ENCODE data around the gene MON2. TPM values are rescaled to one million over a fixed set of nuclear protein-coding genes. Genes with fewer than 3 reads are reported as not detected.
"Not testable (repeated sequence)": the region's sequence is repeated elsewhere in the genome, so short reads cannot be mapped to it uniquely, and the experiment has no call there.

The MON2 gene
- total RNA-seq, 4 donors from 2014 or later, result 23.5 to 75.8 (median 40.6) TPM

- Histone ChIP-seq H3K27ac (no peak overlapping the region), H3K4me3 (peak overlapping the region; percentile 15 to 49), H3K9me3 (no peaks in the 10 kb centered on the region), H3K36me3 (no peaks in the 10 kb centered on the region), H3K4me1 (peaks cover 0 to 19% (median 10%) of the 10 kb centered on the region in 3 donors), H3K27me3 (peaks cover 43% of the 10 kb centered on the region)
- TF ChIP-seq POLR2AphosphoS5 (IDR thresholded peaks at IDR 0.05) (no peak), EP300 (IDR thresholded peaks at IDR 0.05) (no peak), CTCF (IDR thresholded peaks at IDR 0.05) (peak in 3 of 4 experiments; percentile 15 to 52 (median 27)), POLR2A (IDR thresholded peaks at IDR 0.05) (no peak)
- 7% methylated on average over 3 of the region's 29 CpGs; no CpG with 5 or more reads in 1 of the 2 donors for WGBS, 2 donors (ENCODE audit: low coverage in 1 of 2)
- peak; percentile 39 for ATAC-seq
Measured at GRCh38 chr12:62435303-62436163, 31.1 kb upstream of the MON2 start.

GRCh38 chr12:62436164-62436503 lies 30.5 kb upstream of the MON2 start:
- no peak for ATAC-seq
- H3K4me3 ChIP-seq, result peak overlapping the region in 1 of 2 donors; percentile 49

GRCh38 chr12:62438098-62438692 lies 28.4 kb upstream of the MON2 start:
- Histone ChIP-seq H3K36me3 (no peaks in the 10 kb centered on the region), H3K27me3 (peaks cover 26% of the 10 kb centered on the region), H3K27ac (no peak overlapping the region), H3K9me3 (peaks cover 0 to 25% (median 0%) of the 10 kb centered on the region in 3 donors), H3K4me3 (no peak overlapping the region), H3K4me1 (peaks cover 0 to 19% (median 10%) of the 10 kb centered on the region in 3 donors)
- TF ChIP-seq CTCF (IDR thresholded peaks at IDR 0.05) (peak; percentile 51 to 76 (median 72)), EP300 (IDR thresholded peaks at IDR 0.05) (no peak), POLR2AphosphoS5 (IDR thresholded peaks at IDR 0.05) (no peak), POLR2A (IDR thresholded peaks at IDR 0.05) (no peak)
- 2 to 18% methylated on average over 6 of the region's 6 CpGs for WGBS, 2 donors (ENCODE audit: low coverage in 1 of 2)
- ATAC-seq, result peak; percentile 43

More at GRCh38 chr12:62436164-62436503, 30.5 kb upstream of the MON2 start:
- no peak for TF ChIP-seq EP300 (IDR thresholded peaks at IDR 0.05)
- TF ChIP-seq POLR2AphosphoS5 (IDR thresholded peaks at IDR 0.05), result no peak
- no peak for TF ChIP-seq POLR2A (IDR thresholded peaks at IDR 0.05)
- no peak for TF ChIP-seq CTCF (IDR thresholded peaks at IDR 0.05)
- WGBS, 2 donors (ENCODE audit: low coverage in 1 of 2), result no CpG with 5 or more reads among the region's 12 CpGs
- Histone ChIP-seq H3K4me1 (peaks cover 0 to 19% (median 10%) of the 10 kb centered on the region in 3 donors), H3K27me3 (peaks cover 38% of the 10 kb centered on the region), H3K27ac (no peak overlapping the region), H3K36me3 (no peaks in the 10 kb centered on the region), H3K9me3 (peaks cover 0 to 4% (median 0%) of the 10 kb centered on the region in 3 donors)

GRCh38 chr12:62446754-62447452 lies 19.7 kb upstream of the MON2 start:
- TF ChIP-seq EP300 (IDR thresholded peaks at IDR 0.05), result no peak
- no peaks in the 10 kb centered on the region for H3K27me3 ChIP-seq
- WGBS, 2 donors (ENCODE audit: low coverage in 1 of 2), result 56 to 60% methylated on average over 2 of the region's 2 CpGs
- H3K9me3 ChIP-seq, result peaks cover 0 to 36% (median 0%) of the 10 kb centered on the region in 3 donors
- H3K27ac ChIP-seq, result no peak overlapping the region
- H3K4me1 ChIP-seq, result no peaks in the 10 kb centered on the region
- no peak overlapping the region for H3K4me3 ChIP-seq
- ATAC-seq, result no peak
- H3K36me3 ChIP-seq, result no peaks in the 10 kb centered on the region

GRCh38 chr12:62448436-62448835 lies 18.2 kb upstream of the MON2 start:
- Histone ChIP-seq H3K27ac (no peak overlapping the region), H3K27me3 (no peaks in the 10 kb centered on the region), H3K9me3 (peaks cover 0 to 21% (median 0%) of the 10 kb centered on the region in 3 donors), H3K36me3 (no peaks in the 10 kb centered on the region), H3K4me1 (no peaks in the 10 kb centered on the region), H3K4me3 (no peak overlapping the region)
- ATAC-seq, result no peak
- TF ChIP-seq POLR2A (IDR thresholded peaks at IDR 0.05) (no peak), POLR2AphosphoS5 (IDR thresholded peaks at IDR 0.05) (no peak), CTCF (IDR thresholded peaks at IDR 0.05) (no peak), EP300 (IDR thresholded peaks at IDR 0.05) (no peak)
- 79% methylated on average over 3 of the region's 3 CpGs for WGBS, 2 donors (ENCODE audit: low coverage in 1 of 2)

GRCh38 chr12:62455429-62455828 lies 11.2 kb upstream of the MON2 start:
- not testable (repeated sequence) for H3K36me3 ChIP-seq, H3K4me1 ChIP-seq, H3K27me3 ChIP-seq, ATAC-seq, H3K9me3 ChIP-seq, H3K4me3 ChIP-seq, H3K27ac ChIP-seq
- 40% methylated on average over 2 of the region's 2 CpGs; no CpG with 5 or more reads in 1 of the 2 donors for WGBS, 2 donors (ENCODE audit: low coverage in 1 of 2)
